DND-41 (cell line): ENCODE data around the gene C1orf115.

ENCODE experiments used
- EZH2 ChIP-seq: IDR thresholded peaks from 3 replicates; pipeline ENCODE4 v1.6.1; 2012; ENCODE audit warnings: borderline replicate concordance, low read depth, mild to moderate bottlenecking, moderate library complexity, low read length, inconsistent platforms; ENCODE audit not compliant: severe bottlenecking
- TF ChIP-seq, protein P1 (sequence below): IDR thresholded peaks from 2 replicates; pipeline ENCODE4 v1.5.1; 2012; ENCODE audit warnings: borderline replicate concordance, low read length, moderate library complexity, mild to moderate bottlenecking; ENCODE audit not compliant: poor library complexity, severe bottlenecking; ENCODE audit errors: extremely low read depth

DNA sequence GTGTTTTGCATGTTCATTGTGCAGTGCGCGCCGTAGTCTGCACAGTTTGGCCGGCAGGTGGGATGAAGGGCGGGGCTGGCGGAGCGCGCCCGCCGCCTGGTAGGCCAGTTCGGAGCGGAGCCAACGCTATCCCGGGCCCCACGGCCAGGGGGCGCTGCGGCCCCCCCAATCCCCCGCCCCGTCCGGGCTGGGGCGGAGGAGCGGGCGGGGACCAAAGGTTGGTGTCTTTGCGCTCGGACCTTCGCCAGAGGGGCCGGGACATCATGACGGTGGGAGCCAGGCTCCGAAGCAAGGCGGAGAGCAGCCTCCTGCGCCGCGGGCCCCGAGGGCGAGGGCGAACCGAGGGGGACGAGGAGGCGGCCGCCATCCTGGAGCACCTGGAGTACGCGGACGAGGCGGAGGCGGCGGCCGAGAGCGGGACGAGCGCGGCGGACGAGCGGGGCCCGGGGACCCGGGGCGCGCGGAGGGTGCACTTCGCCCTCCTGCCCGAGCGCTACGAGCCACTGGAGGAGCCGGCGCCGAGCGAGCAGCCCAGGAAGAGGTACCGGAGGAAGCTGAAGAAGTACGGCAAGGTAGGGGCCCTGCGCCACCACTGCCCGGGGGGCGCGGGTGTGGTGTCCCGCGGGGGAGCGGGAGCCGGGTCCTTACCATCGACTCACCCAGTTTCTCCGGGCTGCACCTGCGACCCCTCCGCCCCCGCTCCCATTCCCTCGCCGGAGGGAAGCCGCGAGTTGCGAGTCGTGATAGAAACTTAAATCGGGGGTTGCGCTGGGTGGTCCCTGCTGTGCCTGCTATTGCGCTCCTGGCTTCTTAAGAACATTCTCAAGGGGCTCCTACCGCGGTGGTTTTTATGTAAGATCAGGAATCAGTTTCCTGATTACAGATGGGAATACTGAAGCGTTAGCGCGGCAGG, at the start of gene C1orf115:
- TF ChIP-seq, protein P1, sequence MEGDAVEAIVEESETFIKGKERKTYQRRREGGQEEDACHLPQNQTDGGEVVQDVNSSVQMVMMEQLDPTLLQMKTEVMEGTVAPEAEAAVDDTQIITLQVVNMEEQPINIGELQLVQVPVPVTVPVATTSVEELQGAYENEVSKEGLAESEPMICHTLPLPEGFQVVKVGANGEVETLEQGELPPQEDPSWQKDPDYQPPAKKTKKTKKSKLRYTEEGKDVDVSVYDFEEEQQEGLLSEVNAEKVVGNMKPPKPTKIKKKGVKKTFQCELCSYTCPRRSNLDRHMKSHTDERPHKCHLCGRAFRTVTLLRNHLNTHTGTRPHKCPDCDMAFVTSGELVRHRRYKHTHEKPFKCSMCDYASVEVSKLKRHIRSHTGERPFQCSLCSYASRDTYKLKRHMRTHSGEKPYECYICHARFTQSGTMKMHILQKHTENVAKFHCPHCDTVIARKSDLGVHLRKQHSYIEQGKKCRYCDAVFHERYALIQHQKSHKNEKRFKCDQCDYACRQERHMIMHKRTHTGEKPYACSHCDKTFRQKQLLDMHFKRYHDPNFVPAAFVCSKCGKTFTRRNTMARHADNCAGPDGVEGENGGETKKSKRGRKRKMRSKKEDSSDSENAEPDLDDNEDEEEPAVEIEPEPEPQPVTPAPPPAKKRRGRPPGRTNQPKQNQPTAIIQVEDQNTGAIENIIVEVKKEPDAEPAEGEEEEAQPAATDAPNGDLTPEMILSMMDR, result no peak
- TF ChIP-seq EZH2, result no peak
